Activated CD4-positive, alpha-beta T cell treated with anti-CD3 and anti-CD28 coated beads for 24 hours (primary cell): ENCODE results near the gene RBM38.
"Not testable (repeated sequence)": the region's sequence is repeated elsewhere in the genome, so short reads cannot be mapped to it uniquely, and the experiment has no call there.

ENCODE experiments used
- DNase-seq, 2 donors: peaks; one replicate each; pipeline ENCODE4 v3.0.0-alpha.2; 2020; ENCODE audit warnings: low read depth in 2 of 2

Gene RBM38

GRCh38 chr20:57417830-57418780 lies 26.9 kb downstream of the RBM38 start:
- no peak for DNase-seq

DNA sequence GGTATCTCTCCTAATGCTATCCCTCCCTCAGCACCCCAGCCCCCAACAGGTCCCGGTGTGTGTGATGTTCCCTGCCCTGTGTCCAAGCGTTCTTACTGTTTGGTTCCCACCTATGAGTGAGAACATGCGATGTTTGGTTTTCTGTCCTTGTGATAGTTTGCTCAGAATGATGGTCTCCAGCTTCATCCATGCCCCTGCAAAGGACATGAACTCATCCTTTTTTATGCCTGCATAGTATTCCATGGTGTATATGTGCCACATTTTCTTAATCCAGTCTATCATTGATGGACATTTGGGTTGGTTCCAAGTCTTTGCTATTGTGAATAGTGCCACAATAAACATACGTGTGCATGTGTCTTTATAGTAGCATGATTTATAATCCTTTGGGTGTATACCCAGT lies 28.3 kb downstream of the RBM38 start:
- DNase-seq, result not testable (repeated sequence)

- no peak for DNase-seq
Observed at GRCh38 chr20:57420571-57421252, 29.5 kb downstream of the RBM38 start.

DNA sequence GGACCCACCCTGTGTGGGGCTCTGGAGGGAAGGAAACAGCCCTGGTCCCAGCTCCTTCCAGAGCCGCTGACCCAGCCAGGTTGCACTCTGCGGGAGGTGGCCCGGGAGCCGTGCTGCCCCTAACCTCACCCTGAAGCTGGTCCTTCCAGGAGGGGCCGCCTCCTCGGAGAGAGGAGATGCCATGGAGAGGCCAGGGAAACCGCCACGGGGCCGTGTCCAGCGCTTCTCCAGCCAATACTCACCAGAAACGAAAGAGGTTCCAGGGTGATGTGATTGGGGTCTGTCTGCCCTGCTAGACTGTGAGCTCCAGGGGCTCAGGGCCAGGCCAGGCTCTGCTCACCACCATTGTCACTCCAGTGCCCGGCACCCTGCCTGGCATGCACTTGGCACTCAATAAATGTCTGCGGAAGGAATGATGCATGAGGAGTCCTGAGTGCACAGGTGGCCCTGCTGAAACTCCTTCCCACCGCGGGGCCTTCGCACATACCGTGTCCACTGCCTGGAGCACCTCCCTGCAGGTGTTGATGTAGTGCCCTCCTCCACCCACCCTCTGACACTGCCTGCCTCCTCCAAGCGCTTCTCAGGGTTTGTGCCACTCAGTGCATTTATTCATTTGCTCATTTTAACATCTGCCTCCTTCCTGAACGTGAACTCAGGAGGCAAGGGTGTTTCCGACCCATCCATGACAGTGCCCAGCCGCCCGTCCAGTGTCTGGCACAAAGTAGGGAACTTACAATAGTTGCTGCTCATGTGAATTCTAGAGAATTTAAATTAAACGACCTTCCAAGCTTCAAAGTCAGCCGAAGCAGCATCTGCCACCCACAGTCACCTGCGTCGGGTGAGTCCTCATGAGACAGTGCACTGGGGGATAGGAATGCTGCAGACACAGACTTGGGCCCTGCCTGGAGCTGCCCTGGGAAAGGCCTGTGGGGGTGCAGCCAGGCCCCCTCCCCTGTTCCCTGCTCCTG lies 30.3 kb downstream of the RBM38 start:
- DNase-seq, result no peak

GRCh38 chr20:57422254-57422653 lies 31.1 kb downstream of the RBM38 start:
- DNase-seq, result no peak

GRCh38 chr20:57425150-57426013 lies 34.2 kb downstream of the RBM38 start:
- no peak for DNase-seq

- no peak for DNase-seq
Observed at GRCh38 chr20:57426271-57426689, 35.1 kb downstream of the RBM38 start.

DNA sequence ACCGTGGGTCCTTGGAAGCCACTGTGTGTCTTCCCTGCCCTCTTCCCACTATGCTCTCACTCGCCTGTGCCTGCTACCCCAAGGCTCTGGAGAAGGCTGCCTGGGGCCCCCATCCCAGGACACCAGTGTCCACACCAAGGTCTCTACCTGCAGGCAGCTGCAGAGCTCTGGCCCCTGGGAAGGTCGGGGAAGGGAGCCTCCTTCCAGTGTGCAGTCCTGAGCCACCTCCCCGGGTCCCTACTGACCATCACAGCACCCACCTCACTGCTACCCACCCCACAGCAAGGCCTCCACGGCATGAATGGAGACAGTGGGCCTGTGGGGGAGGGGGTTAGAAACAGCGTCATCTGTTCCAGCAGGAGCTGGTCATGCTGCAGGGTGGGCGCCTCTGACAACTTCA lies 35.6 kb downstream of the RBM38 start:
- no peak for DNase-seq

DNA sequence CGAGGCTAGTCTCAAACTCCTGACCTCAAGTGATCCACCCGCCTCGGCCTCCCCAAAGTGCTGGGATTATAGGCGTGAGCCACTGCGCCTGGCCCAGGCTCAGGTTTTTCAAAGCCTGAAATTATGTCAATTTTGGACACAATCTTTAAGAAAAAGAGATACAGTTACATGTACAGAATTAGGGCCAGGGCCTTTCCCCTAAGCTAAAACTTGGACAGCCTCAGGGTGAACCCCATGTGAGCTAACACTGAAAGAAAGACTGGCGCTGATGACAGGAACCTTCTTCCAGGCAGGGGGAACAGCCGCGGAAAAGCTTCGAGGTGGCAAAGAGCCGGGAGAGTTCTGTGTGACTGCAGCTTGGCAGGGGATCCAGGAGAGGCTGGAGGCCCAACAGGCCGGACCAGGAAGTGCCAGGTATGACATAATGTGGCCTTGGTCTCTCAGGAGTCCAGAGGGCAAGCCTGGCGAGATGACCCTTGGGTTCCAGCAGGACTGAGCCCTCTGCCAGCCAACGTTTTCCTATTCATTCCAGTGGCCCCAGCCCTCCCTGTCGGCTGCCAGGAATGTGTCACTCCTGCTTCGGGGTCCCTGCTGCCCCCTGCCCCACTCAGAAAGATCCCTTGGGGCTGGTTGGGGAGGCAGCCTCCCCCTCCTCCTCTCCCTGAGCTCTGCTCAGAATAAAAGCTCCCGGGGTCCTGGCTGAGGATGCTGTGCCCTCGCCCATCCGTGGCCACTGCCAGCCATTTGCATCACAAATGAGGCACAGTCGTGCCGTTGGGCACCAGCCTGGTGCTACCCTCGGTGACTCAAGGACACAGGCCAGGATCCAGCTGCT lies 37.3 kb downstream of the RBM38 start:
- DNase-seq, result no peak

DNA sequence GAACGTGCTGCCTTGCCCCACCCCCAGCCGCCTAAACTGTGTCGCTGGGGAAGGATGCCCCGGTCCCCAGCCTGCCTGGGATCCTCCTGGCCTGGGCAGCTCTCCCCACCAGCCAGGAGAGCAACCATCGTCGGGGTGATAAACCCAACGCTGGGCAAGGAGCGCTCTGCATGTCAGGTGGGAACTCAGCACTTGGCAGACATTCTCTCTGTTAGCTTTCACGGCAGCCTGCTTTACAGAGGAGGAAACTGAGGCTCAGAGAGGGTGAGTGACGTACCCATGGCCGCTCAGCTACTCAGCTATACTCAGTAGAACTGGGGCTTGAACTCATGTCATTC lies 37.9 kb downstream of the RBM38 start:
- no peak for DNase-seq

DNA sequence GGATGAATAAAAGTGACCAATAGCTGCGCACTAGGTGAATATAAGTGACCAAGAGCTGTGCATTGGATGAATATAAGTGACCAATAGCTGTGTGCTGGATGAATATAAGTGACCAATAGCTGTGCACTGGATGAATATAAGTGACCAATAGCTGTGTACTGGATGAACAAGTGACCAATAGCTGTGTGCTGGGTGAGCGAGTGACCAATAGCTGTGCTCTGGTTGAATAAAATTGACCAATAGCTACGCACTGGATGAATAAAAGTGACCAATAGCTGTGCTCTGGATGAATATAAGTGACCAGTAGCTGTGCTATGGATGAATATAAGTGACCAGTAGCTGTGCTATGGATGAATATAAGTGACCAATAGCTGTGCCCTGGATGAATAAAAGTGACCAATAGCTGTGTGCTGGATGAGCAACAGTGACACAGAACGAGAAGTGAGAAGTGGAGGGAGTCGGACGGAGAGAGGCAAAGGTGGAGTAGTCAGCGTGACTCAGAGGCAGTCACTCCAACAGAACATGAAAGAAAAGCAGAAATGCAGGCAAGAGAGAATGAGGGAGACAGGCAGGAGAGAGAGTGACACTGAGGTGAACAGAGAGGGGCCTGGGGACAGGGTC lies 38.5 kb downstream of the RBM38 start:
- DNase-seq, result no peak

- not testable (repeated sequence) for DNase-seq
Observed at GRCh38 chr20:57430201-57430596, 39.0 kb downstream of the RBM38 start.

GRCh38 chr20:57431539-57431835 lies 40.3 kb downstream of the RBM38 start:
- DNase-seq, result no peak

GRCh38 chr20:57432480-57432861 lies 41.3 kb downstream of the RBM38 start:
- DNase-seq, result no peak

- peak; percentile 40 to 47 for DNase-seq
Observed at GRCh38 chr20:57432862-57433491, 41.8 kb downstream of the RBM38 start.

- no peak for DNase-seq
Observed at GRCh38 chr20:57433657-57434389, 42.6 kb downstream of the RBM38 start.

DNA sequence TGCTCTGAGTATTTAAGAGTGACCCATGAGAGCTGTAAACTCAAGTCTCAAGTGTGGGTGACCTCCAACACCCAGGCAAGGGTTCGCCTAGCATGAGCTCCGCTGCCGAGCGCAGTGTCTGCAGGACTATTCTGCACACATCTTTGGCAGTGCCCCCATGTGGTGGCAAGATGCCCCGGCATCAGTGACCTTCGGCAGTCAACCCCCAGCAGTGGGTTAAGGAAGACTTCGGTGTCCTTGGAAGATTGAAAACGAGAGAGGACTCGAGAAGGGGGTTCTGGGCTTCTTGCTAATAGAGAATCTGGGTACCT lies 43.1 kb downstream of the RBM38 start:
- DNase-seq, result no peak

DNA sequence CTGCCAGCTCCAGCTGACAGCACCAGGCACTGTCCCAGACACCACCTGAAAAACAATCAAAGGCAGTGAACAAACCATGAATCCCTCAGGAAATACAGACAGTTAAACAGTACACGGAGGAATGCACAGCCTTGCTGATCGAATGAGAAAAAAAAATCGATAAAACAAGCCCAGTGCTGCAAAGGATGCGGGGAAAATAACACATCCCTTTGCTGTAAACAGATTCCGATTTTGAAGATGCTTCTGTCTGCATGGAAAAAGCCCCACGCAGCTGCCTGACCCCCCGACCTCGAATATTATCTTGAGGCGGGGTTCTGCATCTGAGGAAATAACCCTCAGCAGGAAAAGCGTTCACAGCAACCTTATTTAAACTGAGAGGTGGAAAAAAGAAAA lies 43.9 kb downstream of the RBM38 start:
- no peak for DNase-seq
